ENCODE data around the gene GPR153. TPM values are rescaled to one million over a fixed set of nuclear protein-coding genes. Genes with fewer than 3 reads are reported as not detected.

Gene GPR153
- total and polyA plus RNA-seq, 2 of the 8 experiments (the other 6 are each of a cell fraction or from before 2014, with no cell fraction given): 5.7 to 8.1 TPM

DNA sequence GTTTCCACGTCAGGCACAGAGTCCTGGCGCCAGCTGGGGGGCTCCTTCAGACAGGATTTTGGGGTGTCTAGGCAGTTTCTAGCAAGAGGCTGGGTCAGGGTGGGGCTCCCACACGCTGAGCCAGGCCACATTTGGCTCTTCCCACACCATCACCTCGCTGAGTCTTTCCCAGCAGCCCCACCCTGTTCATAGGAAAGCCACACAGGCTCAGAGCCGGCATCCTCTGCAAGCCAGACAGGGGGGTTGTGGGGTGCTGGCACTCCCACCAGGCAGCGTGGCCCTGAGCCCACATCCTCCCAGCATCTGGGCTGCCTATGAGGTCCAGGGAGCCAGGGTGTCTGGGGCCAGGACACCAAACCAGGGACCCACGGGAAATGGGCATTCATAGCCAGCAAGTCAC, 2.8 kb upstream of the GPR153 start (continued):
- TF ChIP-seq, protein P1, sequence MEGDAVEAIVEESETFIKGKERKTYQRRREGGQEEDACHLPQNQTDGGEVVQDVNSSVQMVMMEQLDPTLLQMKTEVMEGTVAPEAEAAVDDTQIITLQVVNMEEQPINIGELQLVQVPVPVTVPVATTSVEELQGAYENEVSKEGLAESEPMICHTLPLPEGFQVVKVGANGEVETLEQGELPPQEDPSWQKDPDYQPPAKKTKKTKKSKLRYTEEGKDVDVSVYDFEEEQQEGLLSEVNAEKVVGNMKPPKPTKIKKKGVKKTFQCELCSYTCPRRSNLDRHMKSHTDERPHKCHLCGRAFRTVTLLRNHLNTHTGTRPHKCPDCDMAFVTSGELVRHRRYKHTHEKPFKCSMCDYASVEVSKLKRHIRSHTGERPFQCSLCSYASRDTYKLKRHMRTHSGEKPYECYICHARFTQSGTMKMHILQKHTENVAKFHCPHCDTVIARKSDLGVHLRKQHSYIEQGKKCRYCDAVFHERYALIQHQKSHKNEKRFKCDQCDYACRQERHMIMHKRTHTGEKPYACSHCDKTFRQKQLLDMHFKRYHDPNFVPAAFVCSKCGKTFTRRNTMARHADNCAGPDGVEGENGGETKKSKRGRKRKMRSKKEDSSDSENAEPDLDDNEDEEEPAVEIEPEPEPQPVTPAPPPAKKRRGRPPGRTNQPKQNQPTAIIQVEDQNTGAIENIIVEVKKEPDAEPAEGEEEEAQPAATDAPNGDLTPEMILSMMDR (IDR thresholded peaks at IDR 0.05; ENCODE audit: control extremely low read depth in 1 of 3, insufficient read depth in 1 of 3, low read depth in 1 of 3, low read length in 3 of 3): no peak
- no peak for TF ChIP-seq EGR1 (IDR thresholded peaks at IDR 0.05; ENCODE audit: borderline replicate concordance, low read depth, low read length)
- no peak for TF ChIP-seq EZH2 (IDR thresholded peaks at IDR 0.05; ENCODE audit: low read depth, low read length, severe bottlenecking)
- TF ChIP-seq, protein P2, sequence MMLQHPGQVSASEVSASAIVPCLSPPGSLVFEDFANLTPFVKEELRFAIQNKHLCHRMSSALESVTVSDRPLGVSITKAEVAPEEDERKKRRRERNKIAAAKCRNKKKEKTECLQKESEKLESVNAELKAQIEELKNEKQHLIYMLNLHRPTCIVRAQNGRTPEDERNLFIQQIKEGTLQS (IDR thresholded peaks at IDR 0.05; ENCODE audit: insufficient read depth, low read depth, low read length): no peak
- no peak for TF ChIP-seq FOSL1 (IDR thresholded peaks at IDR 0.05; ENCODE audit: insufficient read depth, low read depth, low read length)
- TF ChIP-seq SUZ12 (IDR thresholded peaks at IDR 0.05; ENCODE audit: low read length): no peak

Data from H1 (cell line).